G401 (cell line): Measurements from ENCODE around the gene MRC2. TPM values are rescaled to one million over a fixed set of nuclear protein-coding genes. Genes with fewer than 3 reads are reported as not detected.

Experiments
- DNase-seq: peaks from one replicate; pipeline ENCODE4 v3.0.0-alpha.2; 2015; ENCODE audit warnings: low spot score
- in situ Hi-C: cut with HindIII; loops from 2 replicates; pipeline ENCODE4 v1.10.0; 2016; ENCODE audit warnings: low sequenced_read_pairs, mixed read lengths
- total RNA-seq: library from RNA; depleted of rRNA; stranded (reverse); fragments of >200 nt; shearing (Covaris generic); gene quantifications from 2 replicates; pipeline ENCODE4 v1.2.3, GENCODE V29; 2014; rRNA removed

MRC2 gene
- total RNA-seq, 1 experiment from 2014 or later = 54.0 TPM

- DNase-seq = no peak
- in situ Hi-C loops = no loop called here
Observed at GRCh38 chr17:62725791-62726249, 98.3 kb downstream of the MRC2 start.

- DNase-seq = no peak
Observed at GRCh38 chr17:62727916-62728672, 100.6 kb downstream of the MRC2 start.

GRCh38 chr17:62732125-62732524 lies 104.7 kb downstream of the MRC2 start:
- DNase-seq = no peak
- in situ Hi-C loops = no loop called here

More at GRCh38 chr17:62727916-62728672, 100.6 kb downstream of the MRC2 start:
- in situ Hi-C loops = no loop called here

- in situ Hi-C loops = no loop called here
- no peak for DNase-seq
Observed at GRCh38 chr17:62735044-62735651, 107.7 kb downstream of the MRC2 start.

GRCh38 chr17:62737513-62737912 lies 110.0 kb downstream of the MRC2 start:
- no peak for DNase-seq
- in situ Hi-C loops = no loop called here

- in situ Hi-C loops = no loop called here
- no peak for DNase-seq
Observed at GRCh38 chr17:62738281-62738680, 110.8 kb downstream of the MRC2 start.

GRCh38 chr17:62739645-62740388 lies 112.3 kb downstream of the MRC2 start:
- no peak for DNase-seq
- in situ Hi-C loops = no loop called here

GRCh38 chr17:62741290-62741689 lies 113.8 kb downstream of the MRC2 start:
- no peak for DNase-seq
- in situ Hi-C loops = no loop called here

Other genes with a start within 250 kb of the MRC2 start
- not detected in 2 replicates for gene EFCAB3, start 247.1 kb upstream of the MRC2 start, total RNA-seq
- 26.5 and 30.5 TPM in 2 replicates for gene METTL2A, start 203.8 kb upstream of the MRC2 start, total RNA-seq
- 22.0 and 31.6 TPM in 2 replicates for gene TLK2, start 148.8 kb upstream of the MRC2 start, total RNA-seq
- gene MARCHF10, start 180.6 kb downstream of the MRC2 start, total RNA-seq = not detected in 2 replicates